ENCODE results near the gene CDK6. TPM values are rescaled to one million over a fixed set of nuclear protein-coding genes. Genes with fewer than 3 reads are reported as not detected.

CDK6 gene
- total RNA-seq, 1 experiment from 2014 or later: 38.7 TPM

DNA sequence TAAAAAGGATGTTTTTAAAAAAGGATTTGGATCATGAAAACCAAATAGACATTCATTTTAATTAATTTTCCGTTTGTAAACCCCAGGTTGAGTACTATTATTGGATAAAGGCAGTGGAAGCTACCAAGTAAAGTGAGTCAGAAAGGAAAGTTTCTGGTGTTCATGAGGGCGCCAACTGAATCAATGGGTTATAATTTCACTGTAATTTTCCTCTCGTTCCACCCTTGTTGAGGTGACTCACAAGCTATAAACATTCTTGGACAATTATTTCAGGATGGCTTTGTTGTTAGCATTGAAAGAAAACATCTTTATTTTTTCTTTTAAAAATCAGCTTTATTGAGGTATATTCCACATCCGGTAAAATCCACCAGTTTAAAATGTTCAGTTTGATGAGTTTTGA, 241.1 kb downstream of the CDK6 start:
- CTCF ChIA-PET: interaction anchor here (0.5 to 1.0 kb wide), 2 partner anchors 23 to 67 kb away, joined by 3 to 5 read pairs; partner anchors contain the start of genes PEX1 and RBM48
- H3K9me2 ChIP-seq (replicated peaks; ENCODE audit: low read length): no peaks in the 10 kb centered on the region
- ATAC-seq: peak; percentile 70
- POLR2A ChIA-PET (ENCODE audit: unreplicated experiment): interaction anchor here (0.7 kb wide), 2 partner anchors 67 to 80 kb away, joined by 3 read pairs; partner anchors contain the start of genes PEX1 and RBM48
- H3K27me3 ChIP-seq (ENCODE audit: low read length): no peaks in the 10 kb centered on the region
- no peaks in the 10 kb centered on the region for H4K20me1 ChIP-seq (ENCODE audit: low read length)
- peak overlapping the region; percentile 64 for H3K27ac ChIP-seq (ENCODE audit: low read length)
- no TSS peak for BruUV-seq (replicated peaks)
- no peaks in the 10 kb centered on the region for H3F3A ChIP-seq (ENCODE audit: low read length, unreplicated experiment)
- no peak overlapping the region for H3K9ac ChIP-seq (ENCODE audit: low read length)
- no peaks in the 10 kb centered on the region for H3K36me3 ChIP-seq (ENCODE audit: low read depth, low read length)
- intact Hi-C loops (cut with micrococcal nuclease): loop anchor here (5.0 kb wide), 1 partner anchor 68 kb away; the partner anchor contains the start of genes PEX1 and RBM48
- H3K4me2 ChIP-seq (ENCODE audit: low read length): peak overlapping the region; percentile 69
- peak; percentile 79 for DNase-seq
- H3K4me1 ChIP-seq (ENCODE audit: insufficient read depth, low read length): peaks cover 12% of the 10 kb centered on the region
- no peaks in the 10 kb centered on the region for H3K9me3 ChIP-seq (ENCODE audit: low read length)
- H2AFZ ChIP-seq (ENCODE audit: low read length): peak overlapping the region; percentile 58; the same call in 1 of the 2 replicates
- H3K79me2 ChIP-seq (ENCODE audit: low read length): no peaks in the 10 kb centered on the region
- no peak for TF ChIP-seq EZH2phosphoT487 (IDR thresholded peaks at IDR 0.05; ENCODE audit: borderline replicate concordance, low read length)
- TF ChIP-seq, protein P1, sequence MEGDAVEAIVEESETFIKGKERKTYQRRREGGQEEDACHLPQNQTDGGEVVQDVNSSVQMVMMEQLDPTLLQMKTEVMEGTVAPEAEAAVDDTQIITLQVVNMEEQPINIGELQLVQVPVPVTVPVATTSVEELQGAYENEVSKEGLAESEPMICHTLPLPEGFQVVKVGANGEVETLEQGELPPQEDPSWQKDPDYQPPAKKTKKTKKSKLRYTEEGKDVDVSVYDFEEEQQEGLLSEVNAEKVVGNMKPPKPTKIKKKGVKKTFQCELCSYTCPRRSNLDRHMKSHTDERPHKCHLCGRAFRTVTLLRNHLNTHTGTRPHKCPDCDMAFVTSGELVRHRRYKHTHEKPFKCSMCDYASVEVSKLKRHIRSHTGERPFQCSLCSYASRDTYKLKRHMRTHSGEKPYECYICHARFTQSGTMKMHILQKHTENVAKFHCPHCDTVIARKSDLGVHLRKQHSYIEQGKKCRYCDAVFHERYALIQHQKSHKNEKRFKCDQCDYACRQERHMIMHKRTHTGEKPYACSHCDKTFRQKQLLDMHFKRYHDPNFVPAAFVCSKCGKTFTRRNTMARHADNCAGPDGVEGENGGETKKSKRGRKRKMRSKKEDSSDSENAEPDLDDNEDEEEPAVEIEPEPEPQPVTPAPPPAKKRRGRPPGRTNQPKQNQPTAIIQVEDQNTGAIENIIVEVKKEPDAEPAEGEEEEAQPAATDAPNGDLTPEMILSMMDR (conservative IDR thresholded peaks at IDR 0.05; ENCODE audit: low read depth, low read length): no peak
- no peak for TF ChIP-seq EZH2 (IDR thresholded peaks at IDR 0.05; ENCODE audit: low read length, unreplicated experiment)
- H3K4me3 ChIP-seq (ENCODE audit: low read length): peak overlapping the region; percentile 36; the same call in 1 of the 2 replicates

DNA sequence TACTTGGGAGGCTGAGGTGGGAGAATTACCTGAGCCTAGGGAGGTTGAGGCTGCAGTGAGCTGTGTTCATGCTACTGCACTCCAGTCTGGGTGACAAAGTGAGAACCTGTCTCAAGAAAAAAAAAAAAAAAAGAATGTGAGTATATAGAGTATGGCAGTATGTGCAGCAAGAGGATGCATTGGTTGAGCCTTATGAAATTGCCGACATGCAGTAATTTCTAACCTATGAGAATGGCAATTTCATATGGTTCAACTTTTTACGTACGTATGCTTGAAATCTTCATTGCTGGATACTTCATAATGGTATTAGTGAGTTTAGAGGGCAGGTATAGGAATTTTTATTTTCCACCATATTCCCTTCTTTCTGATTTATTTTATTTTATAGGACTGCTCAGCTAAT, 241.6 kb downstream of the CDK6 start:
- H3K4me3 ChIP-seq (ENCODE audit: low read length): peak overlapping the region; percentile 36; the same call in 1 of the 2 replicates
- peak overlapping the region; percentile 69 for H3K4me2 ChIP-seq (ENCODE audit: low read length)
- H3K27ac ChIP-seq (ENCODE audit: low read length): peak overlapping the region; percentile 64
- no peaks in the 10 kb centered on the region for H3F3A ChIP-seq (ENCODE audit: low read length, unreplicated experiment)
- no peaks in the 10 kb centered on the region for H3K27me3 ChIP-seq (ENCODE audit: low read length)
- no peak for ATAC-seq
- H2AFZ ChIP-seq (ENCODE audit: low read length): peak overlapping the region; percentile 58; the same call in 1 of the 2 replicates
- BruUV-seq (replicated peaks): no TSS peak
- H4K20me1 ChIP-seq (ENCODE audit: low read length): no peaks in the 10 kb centered on the region
- intact Hi-C loops (cut with micrococcal nuclease): loop anchor here (5.0 kb wide), 1 partner anchor 67 kb away; the partner anchor contains the start of genes PEX1 and RBM48
- peaks cover 4% of the 10 kb centered on the region for H3K79me2 ChIP-seq (ENCODE audit: low read length)
- H3K36me3 ChIP-seq (ENCODE audit: low read depth, low read length): no peaks in the 10 kb centered on the region
- H3K9me2 ChIP-seq (replicated peaks; ENCODE audit: low read length): no peaks in the 10 kb centered on the region
- ChIA-PET CTCF (interaction anchor here (0.5 to 1.0 kb wide), 2 partner anchors 23 to 66 kb away, joined by 3 to 5 read pairs; partner anchors contain the start of genes PEX1 and RBM48), POLR2A (ENCODE audit: unreplicated experiment) (interaction anchor here (0.7 kb wide), 1 partner anchor 66 kb away, joined by 3 read pairs; the partner anchor contains the start of genes PEX1 and RBM48)
- H3K9ac ChIP-seq (ENCODE audit: low read length): no peak overlapping the region
- H3K9me3 ChIP-seq (ENCODE audit: low read length): no peaks in the 10 kb centered on the region
- H3K4me1 ChIP-seq (ENCODE audit: insufficient read depth, low read length): peaks cover 12% of the 10 kb centered on the region
- no peak for TF ChIP-seq EZH2 (IDR thresholded peaks at IDR 0.05; ENCODE audit: low read length, unreplicated experiment)
- TF ChIP-seq EZH2phosphoT487 (IDR thresholded peaks at IDR 0.05; ENCODE audit: borderline replicate concordance, low read length): no peak
- TF ChIP-seq, protein P1 (conservative IDR thresholded peaks at IDR 0.05; ENCODE audit: low read depth, low read length): no peak
- DNase-seq: no peak
